CD4-positive, alpha-beta T cell treated with Interferon alpha-2 for 1 hour (primary cell): ENCODE results near the gene OBP2A.

Source experiments
- DNase-seq, 2 donors: peaks; one replicate each; pipeline ENCODE4 v3.0.0-alpha.2; 2020 to 2022

OBP2A gene

DNA sequence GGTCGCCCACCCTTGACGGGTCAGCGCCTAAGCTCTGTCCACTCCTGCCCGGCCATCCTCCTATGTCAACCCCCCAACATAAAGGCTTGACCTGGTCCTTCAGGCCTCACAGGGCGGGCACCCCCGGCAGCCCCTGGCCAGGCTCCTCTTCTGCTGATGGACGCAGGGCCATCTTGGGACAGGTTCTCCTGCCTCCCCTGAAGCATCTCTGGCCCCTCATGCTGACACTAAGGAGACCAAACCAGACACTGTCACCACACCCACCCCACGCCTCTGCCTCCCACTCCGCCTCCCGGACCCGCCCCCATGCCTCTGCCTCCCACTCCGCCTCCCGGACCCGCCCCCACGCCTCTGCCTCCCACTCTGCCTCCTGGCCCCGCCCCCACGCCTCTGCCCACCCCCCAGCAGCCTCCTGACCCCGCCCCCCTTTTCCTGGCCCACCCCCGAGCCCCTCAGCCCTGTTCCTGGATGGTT lies 6.8 kb downstream of the OBP2A start:
- DNase-seq: no peak

DNA sequence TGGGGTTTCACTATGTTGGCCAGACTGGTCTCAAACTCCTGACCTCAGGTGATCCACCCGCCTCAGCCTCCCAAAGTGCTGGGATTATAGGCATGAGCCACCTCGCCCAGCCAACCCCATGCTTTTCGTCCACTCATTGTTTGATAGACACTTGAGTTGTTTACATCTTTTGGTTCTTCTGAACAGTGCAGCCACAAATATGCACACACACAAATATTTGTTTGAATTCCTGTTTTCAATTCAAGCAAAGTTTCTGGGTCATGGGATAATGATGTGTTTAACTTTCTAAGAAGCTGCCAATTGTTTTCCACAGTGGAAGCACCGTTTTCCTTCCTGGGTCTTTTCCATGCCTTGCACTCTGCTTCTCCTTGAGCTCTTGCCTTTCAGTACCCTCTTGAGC lies 8.8 kb downstream of the OBP2A start:
- no peak for DNase-seq

DNA sequence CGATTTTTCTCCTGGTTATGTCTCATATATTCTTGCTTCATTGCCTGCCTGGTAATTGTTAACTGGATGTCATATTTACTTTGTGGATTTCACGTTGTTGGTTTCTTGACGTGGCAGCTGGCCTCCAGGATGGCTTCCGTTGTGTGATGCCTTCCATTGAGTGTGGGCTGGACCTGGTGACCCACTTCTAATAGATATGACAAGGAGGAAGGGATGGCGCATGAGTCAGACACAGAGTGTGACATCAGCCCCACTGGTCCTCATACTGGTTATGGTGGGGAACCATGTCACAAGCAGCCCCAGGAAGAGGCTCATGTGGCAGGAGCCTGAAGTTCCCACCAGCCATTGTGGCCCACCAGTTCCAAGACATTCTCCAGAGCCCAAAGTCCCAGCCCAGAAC lies 9.3 kb downstream of the OBP2A start:
- DNase-seq: no peak

DNA sequence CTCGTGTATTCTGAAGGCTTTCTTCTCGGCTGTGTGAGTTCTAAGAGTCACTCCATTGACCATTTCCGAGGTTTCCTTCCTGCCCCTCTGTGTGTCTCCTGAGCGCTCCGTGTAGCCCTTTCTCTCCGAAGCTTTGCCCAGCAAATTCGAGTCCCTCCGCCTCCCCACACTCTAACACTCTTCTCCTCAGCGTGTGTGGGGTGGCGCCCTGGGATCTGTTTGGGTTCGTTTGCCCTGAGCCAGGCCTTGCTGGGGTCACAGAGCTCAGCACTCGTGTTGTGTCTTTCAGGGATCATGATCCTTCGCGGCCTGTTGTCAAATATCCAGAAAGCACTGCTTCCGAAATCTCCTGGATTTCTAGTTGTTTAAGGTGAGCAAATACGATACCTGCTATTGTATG lies 10.0 kb downstream of the OBP2A start:
- no peak for DNase-seq

DNA sequence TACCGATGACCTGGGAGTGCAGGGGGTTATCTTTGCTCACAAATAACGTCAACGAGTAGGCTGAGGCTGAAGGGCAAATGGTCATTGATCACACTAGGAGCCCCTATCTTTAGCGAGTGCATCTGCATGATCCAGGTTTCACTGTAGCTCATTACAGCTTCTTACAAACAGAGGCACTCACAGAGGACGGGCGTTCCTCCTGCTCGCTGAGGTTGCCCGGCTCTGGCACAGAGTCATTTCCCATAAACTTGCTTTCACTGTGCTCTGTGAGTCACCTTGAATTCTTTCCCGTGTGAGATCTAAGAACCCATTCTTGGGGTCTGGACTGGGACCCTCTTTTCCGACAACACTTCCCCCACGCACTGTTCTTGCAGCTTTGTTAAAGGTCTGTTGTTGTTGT lies 13.7 kb downstream of the OBP2A start:
- DNase-seq: no peak

DNA sequence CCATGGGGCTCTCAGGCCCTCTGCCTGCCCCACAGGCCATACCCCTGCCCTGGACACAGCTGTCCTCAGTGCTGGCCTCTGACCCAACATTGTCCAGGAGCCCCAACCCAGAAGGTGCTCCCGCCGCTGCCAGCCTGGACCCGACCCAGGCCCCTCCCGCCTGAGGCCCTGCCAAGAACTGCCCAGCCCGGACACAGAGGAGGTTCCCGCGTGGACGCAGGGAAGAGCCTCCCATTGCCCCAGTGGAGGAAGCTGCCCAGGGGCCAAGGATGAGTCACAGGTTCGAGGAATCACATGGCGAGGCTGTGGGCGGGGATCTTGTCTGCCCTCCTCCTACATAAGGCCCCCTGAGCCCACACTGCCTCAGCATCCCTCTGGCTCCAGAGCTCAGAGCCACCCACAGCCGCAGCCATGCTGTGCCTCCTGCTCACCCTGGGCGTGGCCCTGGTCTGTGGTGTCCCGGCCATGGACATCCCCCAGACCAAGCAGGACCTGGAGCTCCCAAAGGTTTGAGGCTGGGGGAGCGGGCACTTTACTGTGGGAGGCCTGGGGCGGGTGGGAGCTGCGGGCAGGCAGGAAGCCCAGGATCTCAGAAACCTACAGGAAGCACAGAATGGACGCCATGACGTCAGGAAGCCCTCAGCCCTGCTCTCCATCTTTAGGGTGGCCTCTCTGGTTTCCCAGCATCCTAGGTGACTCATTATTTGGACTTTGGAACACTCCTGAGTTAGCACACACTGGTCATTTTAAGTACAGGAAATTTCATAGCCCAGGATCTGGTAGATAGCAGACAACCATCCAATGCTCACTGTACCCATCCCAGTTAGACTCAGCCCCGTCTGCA lies 15.7 kb downstream of the OBP2A start, which contains the start of gene PAEP:
Gene PAEP (plus strand): TSS at position 366 of the 844 bp plus-strand sequence.
- no peak for DNase-seq

DNA sequence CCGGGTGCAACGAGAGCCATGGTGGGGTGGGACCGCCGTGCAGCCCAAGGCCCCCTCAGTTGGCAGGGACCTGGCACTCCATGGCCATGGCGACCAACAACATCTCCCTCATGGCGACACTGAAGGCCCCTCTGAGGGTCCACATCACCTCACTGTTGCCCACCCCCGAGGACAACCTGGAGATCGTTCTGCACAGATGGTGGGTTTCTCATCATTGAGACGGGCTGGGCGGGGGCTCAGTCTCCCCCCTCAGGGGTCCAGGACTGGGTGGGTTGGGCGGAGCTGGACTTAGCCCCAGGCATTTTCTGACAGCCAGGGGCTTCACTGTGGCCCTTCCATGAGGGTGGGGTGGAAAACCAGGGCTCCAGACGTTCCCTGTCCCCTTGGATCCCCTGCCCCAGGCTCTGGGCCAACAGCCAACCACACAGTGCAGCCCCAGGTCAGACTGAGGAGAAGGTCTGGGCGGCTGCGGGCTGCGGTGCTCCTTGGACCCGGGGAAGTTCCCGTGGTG lies 16.4 kb downstream of the OBP2A start:
- no peak for DNase-seq

DNA sequence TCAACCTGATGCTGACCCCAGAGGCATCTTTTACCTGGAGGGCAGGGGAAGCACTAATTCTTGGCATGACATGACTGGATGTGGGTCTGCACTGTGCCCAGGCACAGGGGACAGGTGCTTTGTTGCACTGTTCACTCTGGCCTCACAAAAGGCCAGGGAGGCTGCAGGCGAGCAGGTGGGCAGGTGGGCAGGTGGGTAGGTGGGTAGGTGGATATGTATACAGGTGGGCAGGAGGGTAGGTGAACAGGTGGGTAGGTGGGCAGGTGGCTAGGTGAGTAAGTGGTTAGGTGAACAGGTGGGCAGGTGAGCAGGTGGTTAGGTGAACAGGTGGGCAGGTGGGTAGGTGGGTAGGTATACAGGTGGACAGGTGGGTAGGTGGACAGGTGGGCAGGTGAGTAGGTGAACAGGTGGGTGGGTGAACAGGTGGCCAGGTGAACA lies 17.1 kb downstream of the OBP2A start:
- DNase-seq: no peak

DNA sequence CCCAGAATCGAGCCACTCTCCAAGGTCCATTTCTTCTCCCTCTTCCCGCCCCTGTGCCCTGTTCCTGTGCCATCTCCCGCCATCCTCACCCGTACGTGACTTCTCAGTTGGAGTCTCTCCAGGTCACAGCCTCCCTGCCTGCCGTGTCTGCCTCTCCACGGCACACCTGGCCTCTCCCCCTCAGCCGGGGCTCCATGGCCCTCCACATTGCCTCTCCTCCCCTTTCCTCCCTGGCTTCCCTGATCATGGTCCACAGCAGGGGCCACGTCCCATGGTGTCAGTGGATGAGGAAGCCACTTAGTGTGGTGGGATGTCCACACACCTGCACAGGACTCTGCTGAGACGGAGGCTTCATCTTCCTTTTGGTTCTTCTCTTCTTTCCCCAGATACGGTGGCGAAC lies 17.9 kb downstream of the OBP2A start:
- DNase-seq: no peak

DNA sequence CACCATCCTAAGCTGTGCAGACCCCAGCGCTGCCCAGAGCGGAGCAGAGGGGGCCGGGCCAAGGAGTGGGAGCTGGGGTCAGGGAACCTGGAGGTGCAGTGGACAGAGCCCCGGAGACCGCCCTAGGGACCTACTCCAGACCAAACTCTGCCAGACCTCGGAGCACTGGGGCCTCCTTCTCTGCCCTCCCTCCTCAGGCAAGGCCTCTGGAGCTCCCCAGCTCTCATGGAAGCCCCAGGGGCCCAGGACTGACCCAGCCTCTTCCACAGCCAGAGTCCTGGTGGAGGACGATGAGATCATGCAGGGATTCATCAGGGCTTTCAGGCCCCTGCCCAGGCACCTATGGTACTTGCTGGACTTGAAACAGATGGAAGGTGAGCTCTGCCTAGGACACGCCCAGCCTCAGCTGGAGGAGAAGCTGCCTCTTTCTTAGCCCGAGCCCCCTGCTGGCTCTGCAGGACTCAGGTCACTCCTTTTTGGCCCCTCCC lies 19.3 kb downstream of the OBP2A start:
- DNase-seq: no peak

DNA sequence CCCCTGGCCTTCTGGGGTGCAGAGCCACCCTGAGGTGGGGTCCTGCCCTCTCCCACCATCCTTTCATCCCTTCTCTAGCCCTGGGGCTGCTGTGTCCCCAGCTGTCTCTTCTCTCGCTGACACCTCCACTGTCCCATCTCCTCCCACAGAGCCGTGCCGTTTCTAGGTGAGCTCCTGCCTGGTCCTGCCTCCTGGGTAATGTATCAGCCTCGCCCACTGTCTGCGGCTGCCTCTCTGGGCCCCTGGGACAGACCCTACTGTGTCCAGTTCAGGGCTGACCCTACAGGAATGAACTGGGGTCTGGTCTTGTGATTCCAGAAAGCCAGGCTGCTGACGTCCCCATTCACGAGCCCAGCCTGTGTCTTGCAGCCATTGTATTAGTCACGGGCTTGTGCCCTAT lies 19.7 kb downstream of the OBP2A start:
- no peak for DNase-seq

DNA sequence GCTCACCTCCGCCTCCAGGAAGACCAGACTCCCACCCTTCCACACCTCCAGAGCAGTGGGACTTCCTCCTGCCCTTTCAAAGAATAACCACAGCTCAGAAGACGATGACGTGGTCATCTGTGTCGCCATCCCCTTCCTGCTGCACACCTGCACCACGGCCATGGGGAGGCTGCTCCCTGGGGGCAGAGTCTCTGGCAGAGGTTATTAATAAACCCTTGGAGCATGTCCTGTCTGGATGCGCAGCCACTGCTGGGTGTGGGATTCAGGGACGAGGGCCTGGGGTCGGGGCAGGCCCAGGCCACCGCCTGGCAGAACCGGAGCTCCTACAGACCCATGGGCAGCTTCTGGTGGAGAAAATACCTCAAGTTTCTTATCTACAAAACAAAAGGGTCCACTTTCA lies 20.6 kb downstream of the OBP2A start:
- no peak for DNase-seq

DNA sequence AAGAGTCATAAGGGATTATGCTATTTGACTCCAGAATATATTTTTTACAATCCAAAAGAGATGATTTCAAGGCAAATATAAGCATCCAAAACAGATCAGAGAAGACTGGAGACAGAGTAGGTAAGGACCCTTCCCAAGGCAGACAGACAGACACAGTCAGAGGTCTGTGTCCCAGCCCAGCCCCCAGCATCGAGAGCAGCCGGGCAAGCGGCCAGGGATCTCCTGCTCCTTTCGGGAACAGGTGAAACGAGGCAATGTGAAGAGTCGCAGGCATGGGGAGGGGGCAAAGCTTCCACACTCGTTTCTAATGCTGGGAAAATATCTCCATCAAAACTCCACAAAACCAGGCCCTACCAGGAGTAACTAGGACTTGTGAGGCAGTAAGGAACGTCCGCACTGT lies 21.4 kb downstream of the OBP2A start:
- DNase-seq: no peak

DNA sequence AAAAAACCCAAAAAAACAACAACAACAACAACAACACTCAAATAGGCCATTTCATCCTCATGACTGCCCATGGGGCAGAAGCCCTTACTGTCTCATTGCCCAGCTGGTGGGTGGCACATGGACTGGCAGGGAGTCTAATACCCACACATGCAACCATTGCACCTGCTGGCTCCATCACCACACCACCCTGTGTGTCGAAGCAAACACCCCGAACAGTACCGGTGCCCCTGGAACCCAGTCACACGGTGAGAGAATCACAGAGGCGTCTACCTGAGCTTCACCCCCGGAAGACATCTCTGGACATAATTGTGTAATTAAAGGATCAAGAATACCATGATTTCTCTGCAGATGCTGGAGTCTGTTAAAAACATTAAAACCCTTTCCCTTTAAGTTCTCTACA lies 22.1 kb downstream of the OBP2A start:
- no peak for DNase-seq

DNA sequence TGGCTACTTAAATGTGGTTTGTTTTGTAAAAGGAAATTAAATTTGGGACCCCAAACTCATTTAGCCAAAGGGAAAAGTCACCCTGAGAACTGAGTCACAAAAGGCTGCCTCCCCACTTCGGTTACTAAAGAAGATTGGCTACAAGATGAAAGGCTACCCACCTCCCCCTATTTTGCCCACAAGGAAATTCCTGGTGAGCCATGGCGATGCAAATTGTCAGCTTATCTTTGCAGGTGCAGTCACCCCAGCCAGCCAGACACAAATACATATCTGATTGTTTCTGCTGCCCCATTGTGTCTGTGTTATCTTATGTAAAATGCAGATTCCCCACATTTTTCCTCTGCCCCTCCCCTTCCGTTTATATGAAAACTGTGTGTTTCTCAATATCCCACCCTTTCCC lies 24.5 kb downstream of the OBP2A start:
- DNase-seq: no peak

DNA sequence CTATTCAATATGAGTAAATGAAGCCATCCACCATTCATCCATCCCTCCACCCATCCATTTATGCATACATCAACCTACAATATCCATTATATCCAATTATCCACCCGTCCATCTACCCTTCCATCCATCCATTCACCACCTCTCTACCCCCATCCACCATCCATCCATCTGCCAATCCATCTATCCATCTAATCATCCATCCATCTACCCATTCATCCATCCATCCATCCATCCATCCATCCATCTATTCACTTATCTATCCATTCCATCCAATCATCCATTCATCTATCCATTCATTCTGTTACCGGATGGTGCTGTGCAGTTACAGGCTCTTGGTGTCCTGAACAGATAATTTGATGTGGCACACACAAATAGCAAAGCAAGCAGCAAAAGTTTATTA lies 26.3 kb downstream of the OBP2A start:
- DNase-seq: no peak

DNA sequence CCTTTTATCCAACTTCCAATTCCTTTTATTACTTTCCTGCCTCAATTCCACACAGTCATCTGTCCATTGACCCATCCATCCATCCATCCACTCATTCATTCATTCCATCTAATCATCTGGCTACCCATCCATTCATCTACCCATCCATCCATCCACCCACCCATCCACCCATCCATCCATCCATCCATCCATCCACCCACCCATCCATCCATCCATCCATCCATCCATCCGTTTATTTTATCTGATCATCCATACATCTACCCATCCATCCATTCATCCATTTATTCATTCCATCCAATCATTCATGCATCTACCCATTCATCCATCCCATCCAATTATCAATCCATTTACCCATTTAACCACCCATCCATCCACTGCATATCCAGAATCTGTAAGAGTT lies 27.2 kb downstream of the OBP2A start:
- DNase-seq: no peak

DNA sequence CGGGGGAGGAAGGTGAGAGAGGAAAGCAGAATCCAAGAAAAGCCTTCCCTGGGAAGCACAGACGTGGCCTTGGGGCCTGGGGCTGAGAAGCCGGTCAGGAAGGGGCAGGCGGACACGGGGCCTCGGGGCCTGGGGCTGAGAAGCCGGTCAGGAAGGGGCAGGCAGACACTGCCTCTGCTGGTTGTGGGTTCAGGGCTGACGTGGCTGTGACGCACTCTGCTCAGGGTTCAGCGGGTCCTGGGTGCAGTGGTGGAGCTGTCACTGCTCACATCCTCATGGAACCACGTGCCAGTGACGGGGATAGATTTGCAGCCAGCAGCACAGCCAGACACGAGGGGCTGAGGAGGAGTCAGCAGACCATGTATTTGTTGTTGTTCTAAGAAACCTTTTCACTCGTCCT lies 28.4 kb downstream of the OBP2A start:
- DNase-seq: no peak

DNA sequence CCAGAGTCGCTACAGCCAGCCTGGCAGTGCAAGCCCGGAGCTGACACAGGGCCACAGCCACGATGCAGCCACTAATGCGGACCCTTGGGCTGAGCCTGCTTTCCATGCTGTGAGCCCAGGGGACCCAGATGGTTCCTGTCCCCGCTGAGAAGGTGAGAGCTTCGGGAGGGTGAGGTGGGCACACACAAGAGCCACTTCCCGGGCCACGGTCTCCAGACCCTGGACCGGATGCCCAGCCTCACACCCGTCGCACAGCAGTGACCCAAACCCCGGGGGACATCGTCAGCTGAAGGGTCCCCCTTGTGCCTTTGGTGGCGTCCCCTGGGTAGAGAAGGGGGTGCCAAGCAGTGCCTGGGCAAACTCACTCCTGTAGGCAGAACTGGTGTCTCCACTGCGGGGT lies 29.0 kb downstream of the OBP2A start:
- no peak for DNase-seq

DNA sequence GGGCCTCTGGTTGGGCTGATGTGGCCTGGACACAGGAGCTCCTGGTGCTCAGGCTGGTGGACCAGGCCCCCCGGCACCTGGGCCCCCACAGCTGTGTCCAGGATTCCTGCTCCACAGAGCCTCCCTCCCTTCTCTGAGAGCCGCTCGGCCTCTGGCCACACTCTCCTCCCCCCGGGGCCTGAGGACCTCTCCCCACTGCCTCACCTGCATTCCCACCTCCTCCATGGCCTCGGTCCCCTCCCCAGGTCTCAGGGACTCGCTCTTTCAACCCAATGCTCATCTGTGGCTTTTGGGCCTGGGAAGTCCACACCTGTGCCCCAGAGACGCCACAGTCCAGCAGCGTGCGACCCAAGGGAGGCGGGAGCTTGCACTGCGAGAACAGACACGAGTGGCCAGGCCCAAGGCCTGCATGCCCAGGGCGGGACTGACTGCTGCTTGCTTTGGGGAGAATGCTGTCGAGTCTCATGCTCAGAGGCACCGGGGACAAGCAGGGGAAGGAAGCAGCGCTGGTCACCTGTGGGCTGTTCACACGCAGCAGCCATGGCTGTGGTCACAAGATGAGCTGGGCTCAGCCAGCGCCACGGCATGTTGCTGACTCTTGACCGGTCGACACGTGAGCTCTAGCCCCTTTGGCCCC lies 30.2 kb downstream of the OBP2A start:
- DNase-seq: no peak

DNA sequence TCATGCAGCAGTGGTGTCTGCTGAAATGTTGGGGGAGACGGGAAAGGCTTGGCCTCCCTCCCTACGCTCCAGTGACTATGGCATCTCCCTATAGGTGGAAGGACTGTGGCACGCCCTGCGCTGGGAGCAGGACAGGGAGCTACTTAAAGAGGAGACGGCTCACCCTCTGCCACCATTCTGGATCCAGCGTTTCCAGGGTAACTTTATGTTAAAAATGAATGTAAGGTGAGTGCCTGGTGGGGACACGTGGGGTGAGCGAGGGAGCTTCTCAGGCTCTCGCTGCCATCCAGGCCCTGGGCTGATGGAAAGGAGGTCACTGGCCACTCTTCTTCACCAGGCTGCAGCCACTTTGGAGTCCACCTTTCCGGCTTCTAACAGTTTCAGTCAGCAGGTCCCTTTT lies 31.3 kb downstream of the OBP2A start:
- no peak for DNase-seq

DNA sequence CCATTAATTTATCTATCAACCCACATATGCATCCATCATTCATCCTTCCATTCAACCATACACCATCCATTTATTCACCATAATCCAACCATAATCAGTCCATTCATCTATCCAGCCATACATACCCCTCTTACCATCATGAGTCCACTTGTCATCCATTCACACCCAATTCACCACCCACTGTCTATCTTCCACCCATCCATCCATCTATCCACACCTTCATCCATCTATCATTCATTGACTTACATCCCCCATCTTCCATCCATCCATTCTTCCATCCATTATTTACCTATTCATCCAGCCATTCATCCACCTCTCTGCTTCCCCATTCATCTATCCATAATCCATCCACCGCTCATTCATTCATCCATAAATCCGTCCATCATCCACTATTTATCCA lies 33.4 kb downstream of the OBP2A start:
- DNase-seq: no peak

DNA sequence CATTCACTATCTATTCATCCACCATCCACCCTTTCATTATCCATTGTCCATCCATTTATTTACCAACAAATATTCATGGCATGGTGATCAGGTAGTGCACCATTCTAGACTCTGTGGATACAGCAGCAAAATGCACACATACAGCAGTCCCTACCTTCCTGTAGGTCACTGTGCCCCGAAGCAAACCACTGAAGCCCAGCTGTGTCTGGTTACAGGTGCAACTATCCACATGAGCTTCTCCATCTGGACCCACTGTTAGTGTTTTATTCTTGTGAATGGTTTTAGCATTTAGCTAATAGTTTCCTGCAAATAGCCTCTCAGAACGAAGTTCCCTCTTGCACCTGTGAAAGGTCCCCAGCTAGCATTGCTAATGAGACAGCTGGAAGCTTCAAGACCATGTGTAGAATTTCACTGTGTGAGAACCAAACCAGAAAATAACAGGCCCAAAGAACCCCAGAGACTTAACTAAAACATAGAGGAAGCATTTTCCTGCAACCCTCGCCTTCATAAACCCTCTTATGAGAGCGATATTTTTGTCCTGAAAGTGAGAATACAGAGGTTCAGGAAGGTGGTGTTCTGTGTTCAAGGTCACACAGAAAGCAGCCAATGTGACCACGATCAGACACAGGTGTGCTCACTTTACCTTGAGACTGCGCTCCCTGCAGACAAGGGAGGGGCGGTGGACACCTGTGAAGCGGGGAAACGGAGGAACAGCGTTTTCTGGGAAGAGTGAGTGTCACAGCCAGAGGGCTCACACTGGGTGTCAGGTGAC lies 34.1 kb downstream of the OBP2A start:
- DNase-seq: no peak
